ENCODE results near the gene EIF3L. TPM values are rescaled to one million over a fixed set of nuclear protein-coding genes. Genes with fewer than 3 reads are reported as not detected.

EIF3L gene
- total and polyA plus RNA-seq, 11 donors, result 111 to 456 (median 357) TPM

DNA sequence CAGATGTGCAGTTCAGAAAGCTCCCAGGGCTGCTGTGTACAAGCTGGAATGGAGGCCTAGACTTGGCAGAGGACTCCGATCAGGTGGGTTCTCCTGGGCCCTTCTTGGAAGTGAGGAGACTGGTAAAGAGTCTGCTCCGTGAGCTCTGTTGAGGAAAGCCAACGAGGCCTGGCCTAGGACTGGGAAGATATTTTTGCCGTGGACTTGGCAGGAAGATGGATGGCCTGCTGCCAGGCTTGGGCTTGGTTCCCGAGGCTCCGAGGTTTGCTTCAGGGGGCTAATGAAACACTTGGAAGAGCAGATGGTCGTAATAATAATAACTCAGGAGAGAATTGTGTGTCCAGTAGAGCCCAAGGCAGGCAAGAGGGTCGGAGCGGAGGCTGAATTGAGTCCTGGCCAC, 22.2 kb upstream of the EIF3L start:
- peaks cover 0 to 23% (median 3%) of the 10 kb centered on the region in 12 donors for H3K4me1 ChIP-seq
- intact Hi-C loops (cut with DNase I), result no loop called here
- H3K27me3 ChIP-seq, result peaks cover 0 to 18% (median 3%) of the 10 kb centered on the region in 9 donors
- peaks cover 0 to 35% (median 23%) of the 10 kb centered on the region in 9 donors for H3K36me3 ChIP-seq
- TF ChIP-seq, protein P1, sequence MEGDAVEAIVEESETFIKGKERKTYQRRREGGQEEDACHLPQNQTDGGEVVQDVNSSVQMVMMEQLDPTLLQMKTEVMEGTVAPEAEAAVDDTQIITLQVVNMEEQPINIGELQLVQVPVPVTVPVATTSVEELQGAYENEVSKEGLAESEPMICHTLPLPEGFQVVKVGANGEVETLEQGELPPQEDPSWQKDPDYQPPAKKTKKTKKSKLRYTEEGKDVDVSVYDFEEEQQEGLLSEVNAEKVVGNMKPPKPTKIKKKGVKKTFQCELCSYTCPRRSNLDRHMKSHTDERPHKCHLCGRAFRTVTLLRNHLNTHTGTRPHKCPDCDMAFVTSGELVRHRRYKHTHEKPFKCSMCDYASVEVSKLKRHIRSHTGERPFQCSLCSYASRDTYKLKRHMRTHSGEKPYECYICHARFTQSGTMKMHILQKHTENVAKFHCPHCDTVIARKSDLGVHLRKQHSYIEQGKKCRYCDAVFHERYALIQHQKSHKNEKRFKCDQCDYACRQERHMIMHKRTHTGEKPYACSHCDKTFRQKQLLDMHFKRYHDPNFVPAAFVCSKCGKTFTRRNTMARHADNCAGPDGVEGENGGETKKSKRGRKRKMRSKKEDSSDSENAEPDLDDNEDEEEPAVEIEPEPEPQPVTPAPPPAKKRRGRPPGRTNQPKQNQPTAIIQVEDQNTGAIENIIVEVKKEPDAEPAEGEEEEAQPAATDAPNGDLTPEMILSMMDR (IDR thresholded peaks at IDR 0.05), result no peak
- TF ChIP-seq POLR2A (IDR thresholded peaks at IDR 0.05), result no peak
- WGBS, 4 donors, result 21 to 30% (median 27%) methylated on average over 9 of the region's 9 CpGs
- DNase-seq, result peak in 4 of 5 donors; percentile 47 to 68 (median 62)
- peak overlapping the region in 7 of 12 donors; percentile 6 to 68 (median 30) for H3K27ac ChIP-seq
- peak; percentile 55 to 80 (median 78) for ATAC-seq
- H3K4me3 ChIP-seq, result no peak overlapping the region
- no peaks in the 10 kb centered on the region for H3K9me3 ChIP-seq

DNA sequence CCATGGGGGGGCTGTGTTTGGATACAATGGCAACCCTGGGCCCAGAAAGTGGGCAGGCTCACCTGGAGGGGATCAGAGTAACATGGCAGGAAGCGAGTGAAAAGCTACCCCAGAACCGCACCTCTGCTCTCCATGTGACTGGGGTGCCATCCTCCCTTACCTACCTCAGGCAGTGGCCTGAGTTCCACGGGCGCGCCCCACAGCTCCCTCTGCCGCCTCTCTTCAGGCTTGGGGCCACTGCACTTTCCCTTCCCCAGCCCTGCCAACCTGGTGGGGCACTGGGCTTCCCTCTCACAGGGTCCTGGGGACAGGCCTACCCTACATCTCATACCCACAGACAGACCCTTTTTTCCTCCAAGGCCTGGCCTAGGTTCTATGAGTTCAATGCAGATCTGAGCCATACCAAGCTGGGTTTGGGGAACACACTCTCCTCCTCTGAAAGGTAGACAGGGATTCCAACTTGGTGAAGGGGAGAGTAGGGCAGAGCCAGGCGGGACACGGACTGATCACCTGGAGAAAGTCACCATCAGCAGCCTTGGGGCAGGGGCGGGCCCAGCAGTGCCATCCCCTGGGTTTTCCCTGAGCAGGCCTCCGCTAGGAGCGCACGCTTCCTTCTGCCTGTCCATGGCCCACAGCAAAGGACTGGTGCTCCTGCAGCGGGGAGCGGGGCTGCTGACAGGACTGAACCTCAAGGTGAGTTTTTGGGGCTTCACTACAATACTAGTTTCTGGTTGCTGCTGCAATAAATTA, 19.0 kb upstream of the EIF3L start:
- DNase-seq (no peak), ATAC-seq (no peak)
- Histone ChIP-seq H3K4me3 (no peak overlapping the region), H3K9me3 (no peaks in the 10 kb centered on the region), H3K4me1 (peaks cover 0 to 15% (median 3%) of the 10 kb centered on the region in 12 donors), H3K27ac (no peak overlapping the region), H3K36me3 (peaks cover 0 to 65% (median 54%) of the 10 kb centered on the region in 9 donors), H3K27me3 (no peaks in the 10 kb centered on the region)
- no peak for TF ChIP-seq POLR2A (IDR thresholded peaks at IDR 0.05)
- TF ChIP-seq, protein P1 (IDR thresholded peaks at IDR 0.05), result no peak
- WGBS, 4 donors, result 87 to 96% (median 92%) methylated on average over 13 to 14 of the region's 14 CpGs
- intact Hi-C loops (cut with DNase I), result no loop called here

DNA sequence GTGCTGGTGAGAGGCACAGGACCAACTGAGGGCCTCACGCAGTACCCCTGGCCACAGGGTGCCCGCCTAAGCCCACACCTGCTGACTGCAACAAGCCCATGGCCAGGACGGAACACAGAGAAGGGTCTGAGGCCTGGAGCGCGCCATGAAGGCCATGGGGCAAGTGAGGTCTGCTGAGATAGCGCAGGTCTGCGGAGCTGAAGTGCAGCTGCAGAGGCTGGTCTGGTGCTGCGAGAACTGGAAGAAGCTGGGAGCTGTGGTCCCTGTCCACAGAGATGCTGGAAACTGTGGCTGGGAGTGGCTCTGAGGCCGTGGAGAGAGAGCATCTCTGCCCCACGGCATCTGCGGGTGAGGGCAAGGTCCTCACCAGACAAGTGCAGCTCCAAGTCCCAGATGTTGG, 17.7 kb upstream of the EIF3L start:
- Histone ChIP-seq H3K27me3 (no peaks in the 10 kb centered on the region), H3K36me3 (peaks cover 0 to 75% (median 60%) of the 10 kb centered on the region in 9 donors), H3K4me3 (no peak overlapping the region), H3K9me3 (no peaks in the 10 kb centered on the region), H3K4me1 (peaks cover 0 to 11% (median 3%) of the 10 kb centered on the region in 12 donors), H3K27ac (no peak overlapping the region)
- no peak for ATAC-seq
- DNase-seq, result no peak
- TF ChIP-seq POLR2A (IDR thresholded peaks at IDR 0.05), result no peak
- TF ChIP-seq, protein P1 (IDR thresholded peaks at IDR 0.05), result no peak
- 86 to 98% (median 95%) methylated on average over 8 to 11 of the region's 11 CpGs for WGBS, 4 donors
- intact Hi-C loops (cut with DNase I), result no loop called here

DNA sequence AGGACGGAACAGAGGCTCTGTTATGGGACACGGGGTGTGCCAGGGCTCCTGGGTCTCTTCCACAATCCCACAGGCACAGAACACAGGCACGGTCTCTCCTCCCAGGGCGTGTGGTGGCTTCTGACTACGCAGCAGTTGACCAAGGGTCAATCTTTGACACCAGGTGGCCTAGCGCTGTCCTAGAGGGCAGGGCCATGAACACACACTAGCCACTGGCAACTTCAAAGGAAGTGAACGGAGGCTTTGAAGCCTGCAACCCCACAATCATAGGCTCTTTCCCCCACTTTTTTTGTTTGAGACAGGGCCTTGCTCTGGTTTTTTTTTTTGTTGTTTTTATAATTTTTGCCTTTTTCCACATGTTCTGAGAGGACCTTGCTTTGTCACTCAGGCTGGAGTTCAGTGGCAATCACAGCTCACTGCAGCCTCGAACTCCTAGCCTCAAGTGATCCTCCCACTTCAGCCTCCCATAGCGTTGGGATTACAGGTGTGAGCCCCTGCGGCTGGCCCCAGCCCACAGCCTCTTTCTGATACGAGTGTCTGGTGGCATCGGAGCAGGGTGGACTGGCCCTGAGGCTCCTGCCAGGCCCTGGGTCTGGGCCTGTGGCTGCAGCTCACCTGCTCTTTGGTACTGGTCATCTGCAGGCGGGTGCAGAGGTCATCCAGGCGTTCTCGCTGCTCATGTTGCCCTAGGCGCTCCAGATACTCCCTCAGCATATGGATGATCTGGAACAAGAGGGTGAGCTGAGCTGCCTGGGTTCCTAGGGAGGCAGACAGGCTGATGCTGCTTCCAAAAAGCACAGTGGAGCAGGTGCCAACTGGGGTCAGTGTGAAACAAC, 17.0 kb upstream of the EIF3L start:
- Histone ChIP-seq H3K4me1 (peaks cover 0 to 4% (median 0%) of the 10 kb centered on the region in 12 donors), H3K27ac (no peak overlapping the region), H3K9me3 (no peaks in the 10 kb centered on the region), H3K36me3 (peaks cover 0 to 83% (median 67%) of the 10 kb centered on the region in 9 donors), H3K27me3 (no peaks in the 10 kb centered on the region), H3K4me3 (no peak overlapping the region)
- ATAC-seq (no peak), DNase-seq (no peak)
- WGBS, 4 donors, result 92 to 96% (median 96%) methylated on average over 14 to 16 of the region's 16 CpGs
- intact Hi-C loops (cut with DNase I), result no loop called here
- TF ChIP-seq POLR2A (IDR thresholded peaks at IDR 0.05), result no peak
- TF ChIP-seq, protein P1 (IDR thresholded peaks at IDR 0.05), result no peak
